SIG-M5 treated with dmso at 0.1 percent for 504 hours (cell line): ENCODE results near the gene FAM181A.

Experiments
- DNase-seq: peaks from one replicate; lab custom pipeline; 2025; ENCODE audit not compliant: unreplicated experiment; lab: John Stamatoyannopoulos, UW

Gene FAM181A

GRCh38 chr14:93947282-93947681 is 20.1 kb downstream of the FAM181A start:
- no peak for DNase-seq

- no peak for DNase-seq
Observed at GRCh38 chr14:93949511-93950075, 22.4 kb downstream of the FAM181A start.

- DNase-seq: no peak
Observed at GRCh38 chr14:93950948-93951634, 23.9 kb downstream of the FAM181A start.

- DNase-seq: no peak
Observed at GRCh38 chr14:93951635-93952540, 24.7 kb downstream of the FAM181A start.

- no peak for DNase-seq
Observed at GRCh38 chr14:93952829-93953228, 25.7 kb downstream of the FAM181A start.

GRCh38 chr14:93953263-93953662 is 26.1 kb downstream of the FAM181A start:
- no peak for DNase-seq

GRCh38 chr14:93953739-93954515 is 26.8 kb downstream of the FAM181A start:
- DNase-seq: peak; percentile 21

- DNase-seq: no peak
Observed at GRCh38 chr14:93954516-93954830, 27.3 kb downstream of the FAM181A start.

GRCh38 chr14:93954900-93955849 is 28.0 kb downstream of the FAM181A start:
- DNase-seq: peak; percentile 93

- DNase-seq: peak; percentile 49
Observed at GRCh38 chr14:93955850-93956481, 28.8 kb downstream of the FAM181A start.

- no peak for DNase-seq
Observed at GRCh38 chr14:93956514-93957332, 29.6 kb downstream of the FAM181A start.

- no peak for DNase-seq
Observed at GRCh38 chr14:93957333-93957710, 30.2 kb downstream of the FAM181A start.

GRCh38 chr14:93957751-93958566 is 30.8 kb downstream of the FAM181A start:
- DNase-seq: no peak

GRCh38 chr14:93958567-93959238 is 31.6 kb downstream of the FAM181A start:
- no peak for DNase-seq

GRCh38 chr14:93959239-93960107 is 32.3 kb downstream of the FAM181A start:
- DNase-seq: peak; percentile 75

GRCh38 chr14:93960108-93960475 is 32.9 kb downstream of the FAM181A start:
- no peak for DNase-seq
